Adrenal gland (tissue), 12 donors: ENCODE data around the gene TTC3. TPM values are rescaled to one million over a fixed set of nuclear protein-coding genes. Genes with fewer than 3 reads are reported as not detected.
A peak's percentile ranks its signal among the peaks of the same experiment; 100 is the strongest.

ENCODE experiments used
- DNase-seq, 7 donors: peaks; one replicate each; pipeline ENCODE4 v3.0.0-alpha.2; 2019 to 2020
- H3K27ac ChIP-seq, 5 donors: fragments of 200-600 bp; sonication (generic) in 4 of 5; 1 replicate in 3 of 5; 2 replicates in 2 of 5; pipeline versions ENCODE4 v1.5.1 to v1.8.0; 2016 to 2020; ENCODE audit warnings: mild to moderate bottlenecking in 1 of 5
- H3K27me3 ChIP-seq: fragments of 200-600 bp; 2 replicates; pipeline ENCODE4 v1.8.0; 2021
- H3K36me3 ChIP-seq, 2 donors: fragments of 200-600 bp; replicated peaks in 1 of 2; 1 replicate in 1 of 2; 2 replicates in 1 of 2; pipeline versions ENCODE4 v1.5.1 to v1.8.0; 2018 to 2022
- H3K4me1 ChIP-seq, 2 donors: fragments of 200-600 bp; replicated peaks in 1 of 2; 1 replicate in 1 of 2; 2 replicates in 1 of 2; pipeline versions ENCODE4 v1.5.1 to v1.8.0; 2018 to 2021
- H3K4me3 ChIP-seq, 4 donors: fragments of 200-600 bp; sonication (generic) in 3 of 4; one replicate each; pipeline ENCODE4 v1.5.1; 2016 to 2018
- H3K9me3 ChIP-seq, 3 donors: fragments of 200-600 bp; sonication (generic) in 1 of 3; replicated peaks in 1 of 3; 1 replicate in 2 of 3; 2 replicates in 1 of 3; pipeline versions ENCODE4 v1.5.1 to v1.8.0; 2016 to 2021
- POLR2A ChIP-seq, 2 donors: fragments of 450-650 bp; IDR thresholded peaks; one replicate each; pipeline ENCODE4 v1.6.1; 2017; ENCODE audit warnings: antibody characterized with exemption in 2 of 2, mild to moderate bottlenecking in 2 of 2, moderate library complexity in 1 of 2
- WGBS, 4 donors: extraction: QIAGEN DNeasy Blood & Tissue Kit in 2 of 4; methylation state at CpG; one replicate each; pipeline versions ENCODE4 v1.1.5 to v1.1.7; 2013 to 2017; 5-methylcytosine and 5-hydroxymethylcytosine counted together
- intact Hi-C, 2 donors: fragments of 100-400 bp; cut with DNase I; formaldehyde crosslinking; loops; one replicate each; pipeline versions ENCODE4 v1.14.1 to v1.15.0; 2022 to 2023
- polyA plus RNA-seq, 3 donors: library from polyadenylated mRNA; stranded (reverse); fragments of 200-250 nt in 2 of 3; fragments of 350-450 nt in 1 of 3; fragmentation: Illumina TruSeq in 1 of 3; extraction: RNeasy Lipid Tissue Mini Kit (QIAGEN cat#74804) in 1 of 3; gene quantifications; one replicate each; pipeline ENCODE4 v1.2.3, GENCODE V29; 2013 to 2014
- total RNA-seq, 9 donors: library from RNA; depleted of rRNA in 4 of 9; stranded (reverse); fragments of >200 nt in 4 of 9; fragments of 120-200 nt in 1 of 9; fragmentation: NEBNext Ultra II Directional in 1 of 9; extraction: Animal tissue kit (Norgen Biotek cat#: 25700) in 1 of 9; gene quantifications; one replicate each; pipeline versions ENCODE4 v1.1.0 to v1.2.4, GENCODE V29; 2013 to 2023
- TF ChIP-seq, protein P1 (sequence below), 6 experiments: fragments of 450-650 bp in 4 of 6; fragments of 200-600 bp in 2 of 6; sonication (generic) in 1 of 6; IDR thresholded peaks; 1 replicate in 5 of 6; 2 replicates in 1 of 6; pipeline versions ENCODE4 v1.5.1 to v1.8.0; 2016 to 2021; ENCODE audit warnings: antibody characterized with exemption in 6 of 6, mild to moderate bottlenecking in 2 of 6, moderate library complexity in 1 of 6
- donor health status: healthy with polysubstance abuse.
- donor health status: Bipolar disorder and iron deficiency.
- donor health status: DM: yes; HTN: yes; CAD: no.
- donor health status: DM: no; HTN: no; CAD: no.
- donor health status: DM: no; HTN: no; CAD: no.
- donor health status: DM: yes; HTN: yes; CAD: no.

TTC3 gene
- total and polyA plus RNA-seq, 12 donors, result 37.9 to 286 (median 136) TPM

DNA sequence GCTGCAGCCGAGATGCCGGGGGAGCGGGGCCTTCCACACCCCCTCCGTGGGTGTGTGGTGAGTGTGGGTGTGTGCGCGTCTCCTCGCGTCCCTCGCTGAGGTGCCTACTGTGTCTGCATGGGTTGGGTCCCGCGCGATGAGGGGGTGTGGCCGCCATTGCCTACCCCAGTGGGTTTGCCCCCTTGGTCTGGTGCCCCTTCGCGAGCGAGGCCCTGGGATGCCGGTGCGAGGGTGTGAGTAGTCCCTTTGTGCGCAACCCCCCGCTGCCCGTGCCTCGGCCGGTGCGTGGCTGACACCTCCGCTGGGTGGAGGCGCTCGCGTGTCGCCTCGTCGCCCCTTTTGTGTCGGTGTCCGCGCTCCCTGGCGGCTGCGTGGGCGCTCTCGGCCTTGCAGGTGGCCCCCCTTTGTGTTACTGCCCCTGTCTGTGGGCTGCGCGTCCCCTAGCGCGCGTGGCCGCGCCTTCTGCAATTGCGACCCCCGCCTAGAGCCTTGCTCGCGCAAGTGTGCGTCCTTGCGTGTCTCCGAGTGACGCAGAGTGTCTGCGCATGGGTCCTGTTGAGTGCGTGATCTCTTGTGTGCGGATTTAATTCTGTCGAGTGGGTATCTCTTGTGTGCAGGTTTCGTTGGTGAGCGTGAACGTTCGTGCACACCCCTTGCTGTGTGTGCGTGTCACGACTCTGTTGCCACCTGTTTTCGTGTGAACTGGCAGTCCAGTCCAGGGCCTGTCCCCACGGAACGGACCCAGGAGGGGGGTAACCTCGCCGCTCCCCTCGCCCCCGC lies 553 bp downstream of the TTC3 start:
- Histone ChIP-seq H3K9me3 (no peaks in the 10 kb centered on the region), H3K36me3 (no peaks in the 10 kb centered on the region), H3K27me3 (no peaks in the 10 kb centered on the region), H3K4me1 (peaks cover 4 to 33% of the 10 kb centered on the region in 2 donors), H3K27ac (peak overlapping the region; percentile 87 to 100 (median 99)), H3K4me3 (peak overlapping the region; percentile 22 to 92 (median 74))
- intact Hi-C loops, result no loop called here
- peak; percentile 63 to 89 (median 68) for DNase-seq
- TF ChIP-seq, protein P1, sequence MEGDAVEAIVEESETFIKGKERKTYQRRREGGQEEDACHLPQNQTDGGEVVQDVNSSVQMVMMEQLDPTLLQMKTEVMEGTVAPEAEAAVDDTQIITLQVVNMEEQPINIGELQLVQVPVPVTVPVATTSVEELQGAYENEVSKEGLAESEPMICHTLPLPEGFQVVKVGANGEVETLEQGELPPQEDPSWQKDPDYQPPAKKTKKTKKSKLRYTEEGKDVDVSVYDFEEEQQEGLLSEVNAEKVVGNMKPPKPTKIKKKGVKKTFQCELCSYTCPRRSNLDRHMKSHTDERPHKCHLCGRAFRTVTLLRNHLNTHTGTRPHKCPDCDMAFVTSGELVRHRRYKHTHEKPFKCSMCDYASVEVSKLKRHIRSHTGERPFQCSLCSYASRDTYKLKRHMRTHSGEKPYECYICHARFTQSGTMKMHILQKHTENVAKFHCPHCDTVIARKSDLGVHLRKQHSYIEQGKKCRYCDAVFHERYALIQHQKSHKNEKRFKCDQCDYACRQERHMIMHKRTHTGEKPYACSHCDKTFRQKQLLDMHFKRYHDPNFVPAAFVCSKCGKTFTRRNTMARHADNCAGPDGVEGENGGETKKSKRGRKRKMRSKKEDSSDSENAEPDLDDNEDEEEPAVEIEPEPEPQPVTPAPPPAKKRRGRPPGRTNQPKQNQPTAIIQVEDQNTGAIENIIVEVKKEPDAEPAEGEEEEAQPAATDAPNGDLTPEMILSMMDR (IDR thresholded peaks at IDR 0.05), result peak in 2 of 6 experiments; percentile 6 to 26
- TF ChIP-seq POLR2A (IDR thresholded peaks at IDR 0.05), result peak in 1 of 2 donors; percentile 29
- WGBS, 4 donors, result 0% methylated on average over 16 to 70 of the region's 70 CpGs

DNA sequence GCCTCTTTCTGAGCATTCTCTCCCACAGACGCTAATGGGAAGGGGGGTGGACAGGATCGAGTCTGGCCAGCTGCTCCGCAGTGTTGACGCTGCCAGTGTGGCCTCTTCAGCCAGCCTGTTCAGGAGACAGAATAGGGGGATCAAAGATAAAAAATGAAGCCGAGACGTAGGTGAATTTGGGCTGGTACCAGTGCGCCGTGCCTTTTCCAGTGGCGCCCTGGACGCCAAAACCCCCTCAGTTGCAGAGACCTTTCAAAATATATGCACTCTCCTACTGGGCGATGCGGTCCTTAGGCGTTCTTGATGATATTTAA lies 1.1 kb downstream of the TTC3 start:
- DNase-seq, result peak in 2 of 7 donors; percentile 48 to 60
- H3K27me3 ChIP-seq, result no peaks in the 10 kb centered on the region
- H3K9me3 ChIP-seq, result no peaks in the 10 kb centered on the region
- TF ChIP-seq POLR2A (IDR thresholded peaks at IDR 0.05), result no peak
- TF ChIP-seq, protein P1 (IDR thresholded peaks at IDR 0.05), result no peak
- H3K4me1 ChIP-seq, result peaks cover 4 to 33% of the 10 kb centered on the region in 2 donors
- intact Hi-C loops, result no loop called here
- peak overlapping the region in 3 of 4 donors; percentile 58 to 92 (median 91) for H3K4me3 ChIP-seq
- WGBS, 4 donors, result 1 to 2% (median 2%) methylated on average over 9 to 13 of the region's 13 CpGs
- no peaks in the 10 kb centered on the region for H3K36me3 ChIP-seq
- H3K27ac ChIP-seq, result peak overlapping the region; percentile 87 to 100 (median 99)

DNA sequence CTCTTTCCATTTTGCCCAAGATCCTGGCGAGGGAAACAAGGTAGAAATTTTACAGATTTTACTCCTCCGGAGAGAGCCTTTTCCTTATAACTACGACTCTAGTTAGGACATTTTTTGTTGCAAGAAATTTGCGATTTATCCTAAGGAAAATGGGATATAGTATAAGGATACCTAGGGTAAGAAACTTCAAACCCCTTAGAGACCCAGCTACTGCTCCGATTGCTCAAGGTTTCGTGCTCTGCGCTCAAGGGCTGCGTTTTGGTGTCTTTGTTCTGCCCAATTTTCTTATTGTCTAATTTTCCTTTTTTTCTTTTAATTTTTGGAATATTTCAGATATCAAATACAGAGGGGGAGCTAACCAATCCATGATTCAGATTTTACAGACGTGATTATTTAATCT lies 1.5 kb downstream of the TTC3 start:
- Histone ChIP-seq H3K4me1 (peaks cover 4 to 33% of the 10 kb centered on the region in 2 donors), H3K9me3 (no peaks in the 10 kb centered on the region), H3K36me3 (no peaks in the 10 kb centered on the region), H3K27me3 (no peaks in the 10 kb centered on the region), H3K4me3 (peak overlapping the region in 2 of 4 donors; percentile 58 to 91), H3K27ac (peak overlapping the region in 4 of 5 donors; percentile 97 to 100 (median 99))
- DNase-seq, result no peak
- intact Hi-C loops, result no loop called here
- WGBS, 4 donors, result 15 to 20% (median 18%) methylated on average over 9 of the region's 9 CpGs
- no peak for TF ChIP-seq POLR2A (IDR thresholded peaks at IDR 0.05)
- TF ChIP-seq, protein P1 (IDR thresholded peaks at IDR 0.05), result no peak

DNA sequence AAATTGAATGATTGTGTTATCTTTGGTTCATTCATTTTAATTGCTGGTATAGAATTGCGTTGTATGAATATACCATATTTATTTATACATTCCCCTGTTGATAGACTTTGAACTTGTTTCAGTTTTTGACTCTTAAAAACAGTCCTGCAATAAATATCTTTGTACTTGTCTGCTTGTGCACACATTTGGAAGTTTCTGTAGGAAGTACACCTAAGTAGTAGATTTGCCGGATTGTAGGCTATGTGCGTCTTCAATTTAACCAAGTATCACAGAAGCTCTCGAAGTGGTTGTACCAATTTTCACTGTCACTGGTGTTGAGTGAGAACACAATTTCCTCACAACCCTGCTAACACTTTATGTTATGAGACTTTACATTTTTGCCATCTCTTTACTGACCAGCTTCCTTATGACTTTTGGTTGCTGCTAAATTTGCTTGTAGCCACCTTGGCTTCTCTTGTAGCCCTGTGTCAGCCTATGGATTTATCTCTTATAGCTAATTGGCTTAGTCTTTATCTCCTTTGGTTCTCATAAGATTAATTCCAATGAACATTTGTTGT lies 2.2 kb downstream of the TTC3 start:
- peaks cover 4 to 30% of the 10 kb centered on the region in 2 donors for H3K4me1 ChIP-seq
- H3K27me3 ChIP-seq, result no peaks in the 10 kb centered on the region
- TF ChIP-seq, protein P1 (IDR thresholded peaks at IDR 0.05), result no peak
- TF ChIP-seq POLR2A (IDR thresholded peaks at IDR 0.05), result no peak
- H3K9me3 ChIP-seq, result no peaks in the 10 kb centered on the region
- H3K4me3 ChIP-seq, result no peak overlapping the region
- H3K27ac ChIP-seq, result peak overlapping the region in 1 of 5 donors; percentile 99
- no peaks in the 10 kb centered on the region for H3K36me3 ChIP-seq
- no peak for DNase-seq
- 90 to 93% (median 92%) methylated on average over 4 of the region's 4 CpGs for WGBS, 4 donors
- intact Hi-C loops, result no loop called here
